Esophagus muscularis mucosa (tissue), 4 donors: ENCODE data around the gene CDC42SE2.

Experiments
- EP300 ChIP-seq: sonication (generic); formaldehyde crosslinking; IDR thresholded peaks from one replicate; pipeline ENCODE4 v1.6.1; 2017; ENCODE audit warnings: antibody characterized with exemption
- POLR2A ChIP-seq: fragments of 450-650 bp; IDR thresholded peaks from one replicate; pipeline ENCODE4 v1.6.1; 2017; ENCODE audit warnings: antibody characterized with exemption, moderate library complexity, mild to moderate bottlenecking, low read depth
- POLR2AphosphoS5 ChIP-seq, 2 donors: sonication (generic); formaldehyde crosslinking; IDR thresholded peaks; one replicate each; pipeline ENCODE4 v1.6.1; 2017; ENCODE audit warnings: antibody characterized with exemption in 2 of 2
- TF ChIP-seq, protein P1 (sequence below), 3 experiments: fragments of 200-600 bp in 2 of 3; fragments of 450-650 bp in 1 of 3; sonication (generic) in 2 of 3; IDR thresholded peaks; one replicate each; pipeline ENCODE4 v1.5.1; 2017 to 2019; ENCODE audit warnings: antibody characterized with exemption in 3 of 3, mild to moderate bottlenecking in 2 of 3, moderate library complexity in 1 of 3

DNA sequence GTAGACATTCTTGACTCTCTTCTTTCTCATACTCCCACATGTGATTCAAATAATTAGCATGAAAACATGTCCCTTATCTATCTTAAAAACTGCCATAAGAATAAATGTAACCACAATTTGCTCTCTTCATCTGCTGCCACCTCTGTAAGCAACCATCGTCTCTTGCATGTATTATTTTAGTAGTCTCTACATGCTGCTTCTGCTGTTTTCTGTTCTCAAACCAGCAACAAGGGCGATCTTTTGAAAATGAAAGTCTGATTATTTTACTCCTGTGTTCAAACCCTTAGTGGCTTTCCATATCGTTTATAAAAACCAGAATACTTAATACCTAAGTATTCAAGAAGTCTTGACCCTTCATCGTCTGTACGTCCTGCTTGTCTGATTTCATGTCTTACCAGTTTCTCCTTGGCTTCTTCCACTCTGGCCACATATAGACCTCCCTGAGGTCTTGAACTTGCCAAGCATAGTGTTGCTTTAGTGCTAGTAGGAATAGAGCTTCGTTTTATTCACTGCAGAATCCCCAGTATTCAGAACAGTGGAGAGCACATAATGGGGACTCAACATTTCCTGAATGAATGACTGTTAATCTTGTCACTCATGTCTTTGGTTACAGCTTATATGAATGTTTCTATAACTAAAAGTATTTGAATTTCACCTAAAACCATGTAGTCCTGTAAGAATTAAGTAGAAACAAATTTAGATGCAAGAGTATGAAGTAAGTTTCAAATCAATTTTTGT lies 10.6 kb downstream of the CDC42SE2 start:
- TF ChIP-seq POLR2AphosphoS5 (IDR thresholded peaks at IDR 0.05): no peak
- TF ChIP-seq, protein P1, sequence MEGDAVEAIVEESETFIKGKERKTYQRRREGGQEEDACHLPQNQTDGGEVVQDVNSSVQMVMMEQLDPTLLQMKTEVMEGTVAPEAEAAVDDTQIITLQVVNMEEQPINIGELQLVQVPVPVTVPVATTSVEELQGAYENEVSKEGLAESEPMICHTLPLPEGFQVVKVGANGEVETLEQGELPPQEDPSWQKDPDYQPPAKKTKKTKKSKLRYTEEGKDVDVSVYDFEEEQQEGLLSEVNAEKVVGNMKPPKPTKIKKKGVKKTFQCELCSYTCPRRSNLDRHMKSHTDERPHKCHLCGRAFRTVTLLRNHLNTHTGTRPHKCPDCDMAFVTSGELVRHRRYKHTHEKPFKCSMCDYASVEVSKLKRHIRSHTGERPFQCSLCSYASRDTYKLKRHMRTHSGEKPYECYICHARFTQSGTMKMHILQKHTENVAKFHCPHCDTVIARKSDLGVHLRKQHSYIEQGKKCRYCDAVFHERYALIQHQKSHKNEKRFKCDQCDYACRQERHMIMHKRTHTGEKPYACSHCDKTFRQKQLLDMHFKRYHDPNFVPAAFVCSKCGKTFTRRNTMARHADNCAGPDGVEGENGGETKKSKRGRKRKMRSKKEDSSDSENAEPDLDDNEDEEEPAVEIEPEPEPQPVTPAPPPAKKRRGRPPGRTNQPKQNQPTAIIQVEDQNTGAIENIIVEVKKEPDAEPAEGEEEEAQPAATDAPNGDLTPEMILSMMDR (IDR thresholded peaks at IDR 0.05): no peak
- TF ChIP-seq POLR2A: no peak
- TF ChIP-seq EP300: no peak
